Activated naive CD4-positive, alpha-beta T cell treated with Interleukin-2 at 50 U/mL for 16 hours (primary cell): Measurements from ENCODE around the gene FAM3B.

Experiments used
- DNase-seq: peaks from one replicate; pipeline ENCODE4 v3.0.0-alpha.2; 2020

FAM3B gene

GRCh38 chr21:41398251-41398650 lies 81.7 kb downstream of the FAM3B start:
- no peak for DNase-seq

GRCh38 chr21:41398831-41399230 lies 82.2 kb downstream of the FAM3B start:
- DNase-seq = no peak

- DNase-seq = no peak
Observed at GRCh38 chr21:41399246-41399800, 82.7 kb downstream of the FAM3B start.

GRCh38 chr21:41402231-41402630 lies 85.6 kb downstream of the FAM3B start:
- DNase-seq = no peak

DNA sequence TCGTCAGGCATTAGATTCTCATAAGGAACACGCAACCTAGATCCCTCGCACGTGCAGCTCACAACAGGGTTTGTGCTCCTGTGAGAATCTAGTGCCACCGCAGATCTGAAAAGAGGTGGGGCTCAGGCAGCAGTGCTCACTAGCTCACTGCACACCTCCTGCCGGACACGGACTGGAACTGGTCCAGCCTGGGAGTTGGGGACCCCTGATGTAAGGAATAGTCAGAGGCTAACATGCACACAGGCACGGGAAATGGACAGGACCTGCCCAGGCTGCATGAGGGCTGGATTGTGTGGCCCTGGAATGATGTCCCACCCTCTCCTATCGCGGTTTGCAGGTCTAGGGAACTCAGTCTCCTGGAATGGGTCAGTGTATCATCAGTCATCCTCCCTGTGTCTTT lies 86.2 kb downstream of the FAM3B start:
- no peak for DNase-seq

GRCh38 chr21:41403331-41403730 lies 86.7 kb downstream of the FAM3B start:
- no peak for DNase-seq

GRCh38 chr21:41403966-41404365 lies 87.4 kb downstream of the FAM3B start:
- DNase-seq = no peak

DNA sequence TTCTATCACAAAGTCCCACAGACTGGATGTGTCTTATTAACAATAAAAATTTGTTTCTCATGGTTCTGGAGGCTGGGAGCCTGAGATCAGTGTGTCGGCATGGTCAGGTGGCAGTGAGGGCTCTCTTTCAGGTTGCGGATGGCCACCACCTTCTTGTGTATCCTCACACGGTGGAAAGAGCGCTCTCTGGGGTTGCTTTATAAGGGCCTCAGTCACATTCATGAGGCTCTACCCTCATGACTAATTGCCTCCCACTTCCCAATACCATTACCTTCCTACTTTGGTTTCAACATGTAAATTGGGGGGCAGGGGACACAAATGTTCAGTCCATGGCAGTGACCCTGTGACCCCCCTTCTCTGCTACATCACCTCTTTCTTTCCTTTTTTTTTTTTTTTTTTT lies 88.7 kb downstream of the FAM3B start:
- no peak for DNase-seq

DNA sequence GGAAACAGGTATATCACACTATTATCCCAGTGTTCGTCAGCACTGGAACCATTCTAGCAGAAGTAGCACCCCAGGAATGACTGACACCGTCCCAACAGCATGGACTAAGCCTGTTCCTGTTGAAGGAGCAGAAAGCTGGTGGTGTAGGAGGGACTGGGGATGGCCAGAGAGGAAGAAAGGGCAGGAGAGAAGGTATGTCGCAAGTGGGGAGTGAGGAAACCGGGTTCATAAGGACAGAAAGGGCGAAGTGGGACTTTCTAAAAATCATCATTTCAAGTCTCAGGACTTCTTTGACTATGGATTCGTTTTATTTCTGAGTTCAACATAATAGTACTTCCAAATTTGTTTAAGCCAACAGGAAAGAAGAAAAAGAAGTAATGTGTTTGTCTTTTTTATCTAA lies 89.7 kb downstream of the FAM3B start:
- DNase-seq = no peak
